Effector memory CD4-positive, alpha-beta T cell (primary cell): ENCODE measurements around the gene ATRN.

Experiments
- DNase-seq, 3 donors: peaks; one replicate each; pipeline ENCODE4 v3.0.0-alpha.2; 2020
- H3K27ac ChIP-seq: 2 replicates; pipeline ENCODE4 v1.7.0; 2013; ENCODE audit warnings: mild to moderate bottlenecking, low read length, moderate library complexity; ENCODE audit not compliant: insufficient read depth, poor library complexity, severe bottlenecking
- H3K27me3 ChIP-seq: replicated peaks from 2 replicates; pipeline ENCODE4 v1.7.0; 2013; ENCODE audit warnings: mild to moderate bottlenecking, low read length; ENCODE audit not compliant: insufficient read depth, control insufficient read depth, poor library complexity, severe bottlenecking
- H3K36me3 ChIP-seq: 2 replicates; pipeline ENCODE4 v1.7.0; 2013; ENCODE audit warnings: mild to moderate bottlenecking, low read length, moderate library complexity; ENCODE audit not compliant: control insufficient read depth, insufficient read depth
- H3K4me1 ChIP-seq: 2 replicates; pipeline ENCODE4 v1.7.0; 2013; ENCODE audit warnings: low read length, mild to moderate bottlenecking; ENCODE audit not compliant: control insufficient read depth, insufficient read depth, poor library complexity, severe bottlenecking
- H3K4me3 ChIP-seq: 2 replicates; pipeline ENCODE4 v1.7.0; 2013; ENCODE audit warnings: low read length, low read depth, mild to moderate bottlenecking; ENCODE audit not compliant: insufficient read depth, poor library complexity, severe bottlenecking
- H3K9me3 ChIP-seq: 2 replicates; pipeline ENCODE4 v1.7.0; 2013; ENCODE audit warnings: mild to moderate bottlenecking, low read length, moderate library complexity; ENCODE audit not compliant: control insufficient read depth

The ATRN gene

GRCh38 chr20:3698591-3699001, 227.8 kb downstream of the ATRN start:
- DNase-seq, result no peak
- no peak overlapping the region for H3K27ac ChIP-seq
- H3K27me3 ChIP-seq, result no peaks in the 10 kb centered on the region
- H3K36me3 ChIP-seq, result no peaks in the 10 kb centered on the region
- H3K4me1 ChIP-seq, result no peaks in the 10 kb centered on the region
- no peaks in the 10 kb centered on the region for H3K9me3 ChIP-seq
- no peak overlapping the region for H3K4me3 ChIP-seq

DNA sequence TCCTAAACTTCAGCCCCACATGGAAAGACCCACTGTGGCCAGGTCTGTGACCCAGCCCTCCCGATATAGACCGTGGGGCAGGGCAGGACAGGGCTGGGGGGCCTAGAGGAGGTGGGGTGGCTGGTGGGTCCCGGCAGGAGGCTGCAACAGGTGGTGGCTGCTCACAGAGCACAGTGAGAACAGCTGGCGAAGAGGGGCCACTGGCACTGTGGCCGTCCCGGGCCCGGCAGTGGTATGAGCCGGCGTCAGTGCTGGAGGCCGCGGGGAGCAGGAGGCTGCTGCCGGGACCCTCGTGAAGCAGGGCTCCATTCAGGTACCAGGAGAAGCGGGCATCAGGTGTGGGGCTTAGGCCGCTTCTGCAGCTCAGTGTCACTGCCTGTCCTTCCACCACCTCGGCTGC, 228.2 kb downstream of the ATRN start:
- DNase-seq, result no peak
- H3K4me3 ChIP-seq, result no peak overlapping the region
- no peaks in the 10 kb centered on the region for H3K4me1 ChIP-seq
- H3K36me3 ChIP-seq, result no peaks in the 10 kb centered on the region
- no peaks in the 10 kb centered on the region for H3K27me3 ChIP-seq
- no peaks in the 10 kb centered on the region for H3K9me3 ChIP-seq
- H3K27ac ChIP-seq, result no peak overlapping the region
